IPS-15b (cell line): ENCODE results near the gene RNF14.
A peak's percentile ranks its signal among the peaks of the same experiment; 100 is the strongest.
"Not testable (repeated sequence)": the region's sequence is repeated elsewhere in the genome, so short reads cannot be mapped to it uniquely, and the experiment has no call there.

Experiments
- H3K27me3 ChIP-seq: one replicate; pipeline ENCODE4 v1.6.1; 2013; ENCODE audit warnings: low read length; ENCODE audit not compliant: control insufficient read depth, insufficient read depth
- H3K36me3 ChIP-seq: one replicate; pipeline ENCODE4 v1.6.1; 2013; ENCODE audit warnings: low read length; ENCODE audit not compliant: control insufficient read depth, insufficient read depth
- H3K4me1 ChIP-seq: one replicate; pipeline ENCODE4 v1.6.1; 2013; ENCODE audit warnings: mild to moderate bottlenecking, low read length; ENCODE audit not compliant: control insufficient read depth, insufficient read depth
- H3K4me3 ChIP-seq: one replicate; pipeline ENCODE4 v1.5.1; 2013; ENCODE audit warnings: low read depth, low read length
- H3K9ac ChIP-seq: one replicate; pipeline ENCODE4 v1.6.1; 2013; ENCODE audit warnings: low read depth, mild to moderate bottlenecking, low read length
- H3K9me3 ChIP-seq: one replicate; pipeline ENCODE4 v1.6.1; 2013; ENCODE audit warnings: mild to moderate bottlenecking, low read length; ENCODE audit not compliant: control insufficient read depth, insufficient read depth

RNF14 gene, protein sequence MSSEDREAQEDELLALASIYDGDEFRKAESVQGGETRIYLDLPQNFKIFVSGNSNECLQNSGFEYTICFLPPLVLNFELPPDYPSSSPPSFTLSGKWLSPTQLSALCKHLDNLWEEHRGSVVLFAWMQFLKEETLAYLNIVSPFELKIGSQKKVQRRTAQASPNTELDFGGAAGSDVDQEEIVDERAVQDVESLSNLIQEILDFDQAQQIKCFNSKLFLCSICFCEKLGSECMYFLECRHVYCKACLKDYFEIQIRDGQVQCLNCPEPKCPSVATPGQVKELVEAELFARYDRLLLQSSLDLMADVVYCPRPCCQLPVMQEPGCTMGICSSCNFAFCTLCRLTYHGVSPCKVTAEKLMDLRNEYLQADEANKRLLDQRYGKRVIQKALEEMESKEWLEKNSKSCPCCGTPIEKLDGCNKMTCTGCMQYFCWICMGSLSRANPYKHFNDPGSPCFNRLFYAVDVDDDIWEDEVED

DNA sequence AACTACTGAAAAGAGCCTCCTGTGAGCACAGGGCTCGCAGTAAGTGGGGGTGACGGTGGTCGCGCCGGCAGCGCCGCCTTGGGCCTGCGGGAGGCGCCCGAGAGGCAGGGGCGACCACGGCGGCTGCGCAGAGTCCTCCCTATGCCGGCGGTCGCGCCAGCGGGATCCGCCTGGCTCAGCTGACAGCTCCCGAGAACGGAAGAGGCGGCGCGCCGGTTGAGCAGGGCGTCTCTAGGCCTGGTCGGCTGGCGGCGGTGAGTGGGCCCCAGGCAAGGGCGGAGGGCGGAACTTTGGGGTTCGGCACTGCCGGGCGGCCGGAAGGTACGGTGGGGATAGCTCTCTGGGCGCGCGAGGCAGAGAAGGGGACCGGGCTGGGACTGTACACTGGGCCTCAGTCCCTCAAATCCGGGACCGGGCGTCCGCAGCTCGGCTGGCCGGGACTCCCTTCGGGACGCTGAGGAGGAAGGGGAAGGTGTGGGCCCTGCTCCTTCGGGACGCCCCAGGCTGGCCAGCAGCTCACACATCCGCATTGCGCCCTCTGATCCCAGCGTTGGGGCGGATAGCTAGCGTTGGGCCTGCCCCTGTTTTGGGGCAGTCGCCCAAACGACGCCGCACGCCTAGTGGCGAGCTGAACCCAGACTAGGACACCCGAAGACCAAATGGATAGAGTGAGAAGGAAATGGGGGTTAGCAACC lies at the start of gene RNF14:
TSS of gene RNF14 (plus strand) at position 192 of the 695 bp plus-strand sequence. CDS start 4,484 bp downstream, outside the sequence.
- no peaks in the 10 kb centered on the region for H3K36me3 ChIP-seq
- H3K4me3 ChIP-seq = peak within 1 kb of the TSS; percentile 90
- peaks cover 6% of the 10 kb centered on the region for H3K4me1 ChIP-seq
- H3K9me3 ChIP-seq = no peaks in the 10 kb centered on the region
- no peaks in the 10 kb centered on the region for H3K27me3 ChIP-seq
- H3K9ac ChIP-seq = peak within 1 kb of the TSS; percentile 67

DNA sequence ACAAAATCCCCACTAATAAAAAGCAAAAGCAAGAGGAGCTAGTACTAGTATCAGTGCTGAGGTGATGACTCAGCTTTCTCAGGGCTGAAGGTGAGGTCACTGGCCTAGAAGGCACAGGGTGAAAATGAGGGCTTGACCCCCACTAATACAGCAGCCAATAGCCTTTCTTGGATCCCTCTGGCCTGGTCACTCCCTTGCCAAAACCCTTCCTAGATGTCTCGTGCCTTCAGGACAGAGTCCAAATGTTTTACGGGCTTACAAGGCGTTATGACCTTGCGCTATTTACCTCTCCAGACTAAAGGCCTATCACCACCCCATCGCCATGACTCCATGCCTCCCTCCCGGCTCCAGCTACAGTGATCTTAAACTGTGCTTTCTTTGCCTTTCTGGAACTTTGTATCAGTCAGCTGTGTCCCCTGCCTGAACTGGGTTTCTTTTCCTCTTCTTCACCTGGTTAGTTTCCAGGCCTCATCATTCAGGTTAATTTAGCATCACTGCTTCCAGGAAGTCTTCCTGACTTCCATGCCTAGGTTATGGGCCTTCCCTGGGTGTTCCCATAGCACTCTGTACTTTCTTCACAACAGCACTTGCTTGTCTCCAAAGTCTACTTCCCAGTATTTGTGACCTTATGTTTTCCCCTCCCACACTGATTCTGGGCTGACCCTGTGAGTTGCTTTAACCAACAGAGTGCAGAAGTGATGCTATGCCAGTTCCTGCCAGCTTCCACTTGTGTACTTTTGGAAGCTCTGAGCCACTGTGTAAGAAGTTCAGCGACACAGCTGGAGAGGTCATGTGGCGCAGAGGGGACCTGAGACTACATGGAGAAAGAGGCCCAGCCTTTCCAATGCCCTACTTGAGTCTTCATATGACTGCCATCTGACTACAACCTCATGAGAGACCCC lies 49.4 kb upstream of the RNF14 start:
- Histone ChIP-seq H3K9me3 (no peaks in the 10 kb centered on the region), H3K9ac (no peak overlapping the region), H3K4me3 (no peak overlapping the region), H3K4me1 (peaks cover 12% of the 10 kb centered on the region), H3K27me3 (peaks cover 12% of the 10 kb centered on the region), H3K36me3 (no peaks in the 10 kb centered on the region)

DNA sequence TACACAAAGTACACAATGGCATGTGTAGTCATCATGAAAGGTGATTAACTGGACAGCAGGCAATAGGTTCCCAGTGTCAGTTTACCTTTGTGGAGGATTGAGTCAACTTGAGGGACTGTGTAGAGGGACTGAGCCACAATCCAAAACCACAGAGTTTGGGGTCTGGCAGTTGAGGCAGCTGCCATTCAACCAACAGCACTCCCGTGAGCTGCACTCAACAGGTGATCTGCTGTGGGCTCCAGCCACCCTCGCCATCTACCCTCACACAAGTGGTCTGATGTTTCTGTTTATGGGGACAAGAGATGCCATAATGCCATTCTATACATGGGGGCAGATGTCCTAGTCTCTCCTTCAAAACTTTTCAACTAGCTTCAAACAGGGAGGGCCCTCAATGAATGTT lies 48.1 kb upstream of the RNF14 start:
- Histone ChIP-seq H3K27me3 (peaks cover 2% of the 10 kb centered on the region), H3K9ac (no peak overlapping the region), H3K36me3 (peaks cover 3% of the 10 kb centered on the region), H3K9me3 (no peaks in the 10 kb centered on the region), H3K4me1 (peaks cover 8% of the 10 kb centered on the region), H3K4me3 (no peak overlapping the region)

DNA sequence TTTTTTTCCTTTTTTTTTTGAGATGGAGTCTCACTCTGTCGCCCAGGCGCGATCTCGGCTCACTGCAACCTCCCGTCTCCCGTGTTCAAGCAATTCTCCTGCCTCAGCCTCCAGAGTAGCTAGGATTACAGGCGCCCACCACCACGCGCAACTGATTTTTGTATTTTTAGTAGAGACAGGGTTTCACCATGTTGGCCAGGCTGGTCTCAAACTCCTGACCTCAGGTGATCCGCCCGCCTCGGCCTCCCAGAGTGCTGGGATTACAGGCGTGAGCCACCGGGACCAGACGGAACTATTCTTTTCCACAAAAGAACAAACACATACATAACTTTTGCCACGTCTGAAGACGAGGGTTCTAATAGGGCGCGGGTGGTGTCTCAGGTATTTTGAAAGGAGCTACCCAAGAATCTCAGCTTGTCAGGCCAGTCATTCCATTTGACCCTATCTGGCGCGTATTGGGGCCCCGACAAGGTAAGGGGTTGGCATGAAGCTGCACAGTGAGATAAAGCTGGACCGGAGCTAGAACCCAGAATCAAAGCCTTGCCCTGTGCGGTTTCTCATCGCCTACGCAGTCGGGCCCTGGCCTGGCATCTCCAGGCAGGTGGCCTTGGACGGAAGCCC lies 46.0 kb upstream of the RNF14 start:
- Histone ChIP-seq H3K9ac (peak overlapping the region; percentile 90), H3K36me3 (peaks cover 17% of the 10 kb centered on the region), H3K4me3 (peak overlapping the region; percentile 91)
- H3K9me3 ChIP-seq, H3K4me1 ChIP-seq, H3K27me3 ChIP-seq: not testable (repeated sequence)

DNA sequence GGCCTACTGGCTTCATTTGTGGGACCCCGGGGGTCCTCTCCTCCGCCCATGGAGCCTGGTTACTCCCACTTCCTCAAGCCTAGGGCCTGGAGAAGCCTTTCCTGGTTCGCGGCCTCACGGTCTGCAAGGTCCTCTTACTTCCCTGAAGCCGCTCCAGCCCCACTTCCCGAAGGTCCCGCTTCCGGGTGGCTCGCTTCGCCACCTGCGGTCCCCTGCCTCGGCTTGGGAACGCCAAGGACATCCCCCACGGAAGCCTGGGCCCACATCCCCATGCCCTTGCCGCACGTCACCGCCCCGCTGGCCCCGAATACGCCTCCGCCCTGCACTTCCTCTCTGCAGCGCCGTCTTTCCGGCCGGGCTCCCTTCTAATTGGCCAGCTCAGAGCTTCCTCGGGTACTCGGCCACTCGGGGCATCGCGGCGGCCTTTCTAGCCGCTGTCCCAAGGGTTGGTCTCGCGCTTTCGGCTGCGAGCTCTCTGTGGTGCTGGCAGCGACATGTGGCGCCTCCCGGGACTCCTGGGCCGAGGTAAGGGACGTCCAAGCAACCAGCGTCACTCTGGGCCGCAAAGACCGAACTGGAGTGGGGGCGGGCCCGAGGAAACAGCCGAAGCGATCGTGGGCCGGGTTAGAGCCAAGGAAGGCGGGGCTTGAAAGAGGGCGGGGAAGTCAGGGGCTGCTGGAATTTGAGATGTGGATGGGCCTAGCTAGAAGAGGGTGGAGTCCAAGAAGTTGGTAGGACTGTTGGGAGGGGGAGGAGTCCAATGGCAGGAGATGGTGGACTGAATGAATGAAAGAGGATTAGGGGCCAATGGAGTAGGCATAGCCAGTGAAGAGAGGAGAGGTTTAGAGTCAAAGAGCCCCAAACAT lies 45.2 kb upstream of the RNF14 start, which contains the start of gene DELE1:
TSS of gene DELE1 (plus strand) at position 424 of the 866 bp plus-strand sequence. CDS start at position 495, 71 bp downstream.
- Histone ChIP-seq H3K4me1 (no peaks in the 10 kb centered on the region), H3K27me3 (no peaks in the 10 kb centered on the region), H3K9me3 (no peaks in the 10 kb centered on the region), H3K9ac (peak within 1 kb of the TSS; percentile 90), H3K36me3 (peaks cover 22% of the 10 kb centered on the region), H3K4me3 (peak within 1 kb of the TSS; percentile 91)

DNA sequence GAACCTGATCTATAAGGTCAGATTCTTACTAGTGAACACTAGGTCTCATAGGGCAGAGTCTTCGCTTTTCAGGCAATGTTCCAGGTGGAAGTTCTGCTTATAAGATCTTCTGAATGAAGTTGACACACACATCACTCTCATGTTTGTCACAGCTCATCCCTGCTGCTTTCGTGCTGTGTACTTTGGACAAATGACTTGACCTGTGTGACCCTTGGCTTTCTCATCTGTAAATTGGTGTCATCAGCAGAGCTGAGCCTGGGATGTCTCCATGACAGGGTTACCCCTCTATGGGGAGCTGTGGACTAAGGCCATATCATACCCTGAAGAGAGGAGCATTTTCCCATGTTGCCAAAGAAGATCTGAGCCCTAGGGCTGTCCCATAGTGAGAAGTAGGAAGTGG lies 42.5 kb upstream of the RNF14 start:
- Histone ChIP-seq H3K27me3 (no peaks in the 10 kb centered on the region), H3K9me3 (no peaks in the 10 kb centered on the region), H3K4me3 (no peak overlapping the region), H3K4me1 (no peaks in the 10 kb centered on the region), H3K36me3 (peaks cover 31% of the 10 kb centered on the region), H3K9ac (no peak overlapping the region)

DNA sequence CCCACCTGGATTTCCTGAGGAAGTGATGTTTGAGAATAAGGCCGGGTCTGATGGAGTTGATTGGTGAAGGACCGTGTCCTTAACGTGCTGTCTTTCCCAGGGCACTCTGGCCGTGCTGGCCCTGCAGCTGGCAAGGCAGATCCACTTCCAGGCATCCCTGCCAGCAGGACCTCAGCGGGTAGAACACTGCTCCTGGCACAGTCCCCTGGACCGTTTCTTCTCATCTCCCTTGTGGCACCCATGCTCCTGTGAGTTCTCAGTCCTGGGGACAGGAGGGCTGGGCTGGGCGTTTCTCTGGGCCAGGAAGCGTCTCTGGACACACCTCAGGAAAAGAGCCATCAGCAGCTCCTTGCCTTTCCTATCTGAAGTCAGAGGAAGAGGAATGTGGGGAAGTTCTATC lies 40.9 kb upstream of the RNF14 start:
- no peaks in the 10 kb centered on the region for H3K4me1 ChIP-seq
- no peak overlapping the region for H3K9ac ChIP-seq
- H3K36me3 ChIP-seq = peaks cover 38% of the 10 kb centered on the region

DNA sequence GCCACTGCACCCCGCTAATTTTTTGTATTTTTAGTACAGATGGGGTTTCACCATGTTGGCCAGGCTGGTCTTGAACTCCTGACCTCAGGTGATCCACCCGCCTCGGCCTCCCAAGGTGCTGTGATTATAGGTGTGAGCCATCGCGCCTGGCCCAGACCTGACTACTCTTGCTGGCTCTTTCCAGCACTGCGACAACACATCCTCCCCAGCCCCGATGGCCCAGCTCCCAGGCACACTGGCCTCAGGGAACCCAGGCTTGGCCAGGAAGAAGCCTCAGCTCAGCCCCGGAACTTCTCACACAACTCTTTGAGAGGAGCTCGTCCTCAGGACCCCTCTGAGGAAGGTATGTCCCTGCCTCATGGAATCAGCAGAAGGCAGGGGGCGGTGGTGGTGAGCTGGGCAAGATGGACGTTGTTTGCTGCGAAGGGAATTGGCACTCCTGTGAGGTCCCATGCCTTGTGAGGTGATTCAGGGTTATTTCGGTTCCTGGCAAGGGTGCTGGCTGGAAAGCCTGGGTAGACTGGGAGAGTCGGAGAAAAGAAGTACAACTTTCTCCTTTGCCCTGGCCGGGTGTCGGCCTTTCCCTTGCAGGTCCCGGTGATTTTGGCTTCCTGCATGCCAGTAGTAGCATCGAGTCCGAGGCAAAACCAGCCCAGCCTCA lies 39.4 kb upstream of the RNF14 start:
- Histone ChIP-seq H3K9me3 (no peaks in the 10 kb centered on the region), H3K9ac (no peak overlapping the region), H3K4me1 (no peaks in the 10 kb centered on the region), H3K27me3 (no peaks in the 10 kb centered on the region), H3K36me3 (peaks cover 40% of the 10 kb centered on the region), H3K4me3 (no peak overlapping the region)

More for the DNA sequence above, 40.9 kb upstream of the RNF14 start:
- Histone ChIP-seq H3K9me3 (no peaks in the 10 kb centered on the region), H3K4me3 (no peak overlapping the region), H3K27me3 (no peaks in the 10 kb centered on the region)

DNA sequence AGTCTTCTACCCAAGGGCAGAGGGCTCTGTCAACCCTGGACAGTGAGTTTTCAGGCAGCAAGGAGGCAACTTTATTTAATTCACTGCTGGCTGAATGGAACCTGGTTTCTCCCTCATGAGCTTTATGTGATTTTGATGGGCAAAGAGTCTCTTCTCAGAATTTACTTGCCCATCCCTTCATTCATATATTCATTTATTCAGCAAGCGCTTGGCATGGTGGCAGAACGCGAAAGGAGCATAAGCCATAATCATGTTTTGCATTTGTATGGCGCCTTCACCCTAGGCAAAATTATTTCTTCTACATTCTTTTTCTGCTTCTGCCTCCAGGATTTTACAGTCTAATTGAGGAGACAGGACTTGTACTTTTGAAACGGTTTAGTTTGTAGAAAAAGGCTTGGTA lies 37.2 kb upstream of the RNF14 start:
- Histone ChIP-seq H3K4me3 (no peak overlapping the region), H3K9me3 (no peaks in the 10 kb centered on the region), H3K4me1 (no peaks in the 10 kb centered on the region), H3K27me3 (no peaks in the 10 kb centered on the region), H3K36me3 (peaks cover 45% of the 10 kb centered on the region), H3K9ac (no peak overlapping the region)

DNA sequence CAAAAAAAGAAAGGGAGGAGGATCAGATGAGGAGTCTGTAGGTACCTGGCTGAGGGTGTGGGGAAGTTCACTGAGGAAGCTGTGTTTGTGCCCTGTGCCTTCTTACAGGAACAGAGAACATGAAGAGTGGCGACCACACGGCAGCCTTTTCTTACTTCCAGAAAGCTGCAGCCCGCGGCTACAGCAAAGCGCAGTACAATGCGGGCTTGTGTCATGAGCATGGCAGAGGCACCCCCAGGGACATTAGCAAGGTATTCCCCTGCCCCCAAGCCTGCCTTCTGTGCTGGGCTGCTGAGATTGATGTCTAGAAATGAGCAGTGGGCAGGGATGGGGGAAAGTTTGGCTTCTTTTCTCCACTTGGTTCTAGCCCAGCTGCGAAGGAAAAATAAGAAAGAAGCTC lies 35.8 kb upstream of the RNF14 start:
- Histone ChIP-seq H3K4me1 (no peaks in the 10 kb centered on the region), H3K36me3 (peaks cover 35% of the 10 kb centered on the region), H3K9ac (no peak overlapping the region), H3K27me3 (no peaks in the 10 kb centered on the region), H3K4me3 (no peak overlapping the region), H3K9me3 (no peaks in the 10 kb centered on the region)
